OCI-LY3 (cell line): ENCODE measurements around the gene HJURP.
A peak's percentile ranks its signal among the peaks of the same experiment; 100 is the strongest.

Experiments
- H2AFZ ChIP-seq: fragments of 200-600, 300-600 bp; shearing (Covaris generic); 2 replicates; pipeline ENCODE4 v1.6.0; 2014; ENCODE audit warnings: antibody characterized with exemption, low read depth, low read length
- H3K27ac ChIP-seq: fragments of 200-600, 300-600 bp; sonication (generic); 2 replicates; pipeline ENCODE4 v1.5.1; 2014; ENCODE audit warnings: mild to moderate bottlenecking, low read length, moderate library complexity, mixed read lengths
- H3K27me3 ChIP-seq: fragments of 200-600, 300-600 bp; sonication (generic); 2 replicates; pipeline ENCODE4 v1.6.1; 2014; ENCODE audit warnings: low read depth, low read length, mixed read lengths
- H3K36me3 ChIP-seq: fragments of 200-600, 300-600 bp; sonication (generic); replicated peaks from 2 replicates; pipeline ENCODE3; 2014; ENCODE audit warnings: low read depth, low read length, mixed read lengths
- H3K4me1 ChIP-seq: fragments of 300-600, 200-600 bp; sonication (generic); 2 replicates; pipeline ENCODE4 v1.6.1; 2014; ENCODE audit warnings: low read length, mixed read lengths
- H3K4me2 ChIP-seq: fragments of 200-600, 300-600 bp; sonication (generic); 2 replicates; pipeline ENCODE4 v1.6.1; 2014; ENCODE audit warnings: low read length, mixed read lengths
- H3K4me3 ChIP-seq: fragments of 300-600, 200-600 bp; sonication (generic); 2 replicates; pipeline ENCODE4 v1.5.1; 2014; ENCODE audit warnings: antibody characterized with exemption, mild to moderate bottlenecking, low read length, moderate library complexity
- H3K79me2 ChIP-seq: fragments of 300-600, 200-600 bp; shearing (Covaris generic); 2 replicates; pipeline ENCODE4 v1.6.1; 2014; ENCODE audit warnings: mild to moderate bottlenecking, low read length, mixed read lengths
- H3K9ac ChIP-seq: fragments of 300-600, 200-600 bp; shearing (Covaris generic); 2 replicates; pipeline ENCODE4 v1.6.0; 2014; ENCODE audit warnings: mild to moderate bottlenecking, low read length, moderate library complexity
- H3K9me3 ChIP-seq: fragments of 200-600, 300-600 bp; shearing (Covaris generic); 2 replicates; pipeline ENCODE4 v1.6.1; 2014; ENCODE audit warnings: low read length, mixed read lengths; ENCODE audit not compliant: insufficient read depth
- H4K20me1 ChIP-seq: fragments of 200-600, 300-600 bp; sonication (generic); 2 replicates; pipeline ENCODE4 v1.6.1; 2016; ENCODE audit warnings: low read length, mixed read lengths; ENCODE audit not compliant: insufficient read depth
- EZH2phosphoT487 ChIP-seq: fragments of 200-600 bp; shearing (Covaris generic); IDR thresholded peaks from 2 replicates; pipeline ENCODE4 v1.6.1; 2018; ENCODE audit warnings: antibody characterized with exemption, mixed run types, low read depth
- TF ChIP-seq, protein P1 (sequence below): fragments of 200-600, 300-600 bp; sonication (generic); IDR thresholded peaks from 2 replicates; pipeline ENCODE4 v1.5.1; 2014; ENCODE audit warnings: antibody characterized with exemption, low read length, low read depth

HJURP gene

DNA sequence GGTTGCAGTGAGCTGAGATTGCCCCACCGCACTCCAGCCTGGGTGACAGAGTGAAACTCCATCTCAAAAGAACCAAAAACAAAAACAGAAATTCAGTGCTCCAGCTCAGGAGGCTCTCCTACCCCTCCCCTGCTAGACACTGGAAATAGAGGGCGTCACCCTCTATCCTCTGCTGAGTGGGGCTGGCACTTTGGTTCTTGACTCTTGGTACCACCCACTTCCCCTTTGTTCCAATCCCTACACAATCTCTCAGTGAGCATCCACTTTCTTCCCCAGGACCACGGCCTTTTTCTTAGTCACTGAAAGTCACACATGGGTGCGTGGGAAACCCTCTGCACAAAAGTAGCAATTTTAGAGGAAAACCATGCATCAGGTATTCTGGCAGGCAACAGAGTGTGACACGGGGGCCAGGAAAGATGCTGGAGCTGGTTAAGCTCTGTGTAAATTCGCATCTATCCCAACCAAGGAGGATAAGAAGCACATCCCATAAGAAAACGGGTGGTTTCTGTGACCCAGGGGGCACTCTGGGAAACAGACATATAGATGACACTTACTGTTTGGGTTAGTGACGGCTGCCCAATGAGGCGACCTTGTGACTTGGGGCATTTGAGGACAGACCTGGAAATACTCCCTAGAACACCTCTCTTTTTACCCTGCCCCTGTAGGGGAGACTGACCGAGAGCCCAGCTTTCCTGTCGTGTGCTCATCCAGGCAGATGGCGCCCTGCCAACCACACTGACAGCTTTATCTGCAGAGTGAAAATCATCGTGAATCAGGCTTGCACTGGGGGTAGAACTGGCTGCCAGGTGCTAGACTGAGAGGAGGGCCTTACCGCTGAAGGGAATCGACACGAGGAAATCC is 7.7 kb downstream of the HJURP start:
- H4K20me1 ChIP-seq = peaks cover 23% of the 10 kb centered on the region; the same call in 1 of the 2 replicates
- no peak overlapping the region for H3K4me2 ChIP-seq

DNA sequence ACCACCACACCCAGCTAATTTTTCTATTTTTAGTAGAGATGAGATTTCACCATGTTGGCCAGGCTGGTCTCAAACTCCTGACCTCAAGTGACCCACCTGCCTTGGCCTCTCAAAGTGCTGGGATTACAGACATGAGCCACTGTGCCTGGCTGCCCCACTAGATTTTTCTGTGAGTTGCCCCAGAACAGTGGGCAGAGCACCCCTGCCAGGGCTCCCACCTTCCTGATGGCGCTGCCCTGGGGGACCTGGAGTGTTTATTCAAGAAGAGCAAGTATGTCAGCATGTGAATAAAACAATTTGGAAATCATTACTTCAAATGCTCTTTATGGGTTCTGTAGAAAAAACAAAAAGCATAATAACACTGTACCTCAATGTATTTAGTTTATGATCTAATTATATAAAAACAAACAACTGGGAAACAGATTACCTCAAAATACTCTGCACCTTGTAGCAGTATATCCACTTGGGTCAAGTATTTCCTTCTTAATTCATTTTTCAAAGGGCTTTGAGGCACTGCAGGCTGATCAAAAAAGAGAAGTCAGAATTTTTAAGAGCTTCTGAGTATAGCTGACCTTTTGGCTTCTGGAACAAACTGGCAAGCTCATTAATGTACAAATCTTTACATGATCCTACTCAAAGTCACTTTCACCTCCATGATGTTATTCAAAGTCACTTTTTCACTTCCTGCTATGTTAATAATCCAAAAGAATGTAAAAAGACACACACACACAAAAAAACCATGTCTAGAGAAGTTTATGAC is 8.9 kb downstream of the HJURP start:
- peaks cover 78% of the 10 kb centered on the region for H3K79me2 ChIP-seq
- peaks cover 86% of the 10 kb centered on the region for H3K36me3 ChIP-seq
- no peak overlapping the region for H3K4me2 ChIP-seq
- H2AFZ ChIP-seq = no peak overlapping the region
- TF ChIP-seq EZH2phosphoT487 = no peak
- TF ChIP-seq, protein P1, sequence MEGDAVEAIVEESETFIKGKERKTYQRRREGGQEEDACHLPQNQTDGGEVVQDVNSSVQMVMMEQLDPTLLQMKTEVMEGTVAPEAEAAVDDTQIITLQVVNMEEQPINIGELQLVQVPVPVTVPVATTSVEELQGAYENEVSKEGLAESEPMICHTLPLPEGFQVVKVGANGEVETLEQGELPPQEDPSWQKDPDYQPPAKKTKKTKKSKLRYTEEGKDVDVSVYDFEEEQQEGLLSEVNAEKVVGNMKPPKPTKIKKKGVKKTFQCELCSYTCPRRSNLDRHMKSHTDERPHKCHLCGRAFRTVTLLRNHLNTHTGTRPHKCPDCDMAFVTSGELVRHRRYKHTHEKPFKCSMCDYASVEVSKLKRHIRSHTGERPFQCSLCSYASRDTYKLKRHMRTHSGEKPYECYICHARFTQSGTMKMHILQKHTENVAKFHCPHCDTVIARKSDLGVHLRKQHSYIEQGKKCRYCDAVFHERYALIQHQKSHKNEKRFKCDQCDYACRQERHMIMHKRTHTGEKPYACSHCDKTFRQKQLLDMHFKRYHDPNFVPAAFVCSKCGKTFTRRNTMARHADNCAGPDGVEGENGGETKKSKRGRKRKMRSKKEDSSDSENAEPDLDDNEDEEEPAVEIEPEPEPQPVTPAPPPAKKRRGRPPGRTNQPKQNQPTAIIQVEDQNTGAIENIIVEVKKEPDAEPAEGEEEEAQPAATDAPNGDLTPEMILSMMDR = no peak
- no peak overlapping the region for H3K9ac ChIP-seq
- H4K20me1 ChIP-seq = peaks cover 25% of the 10 kb centered on the region; the same call in 1 of the 2 replicates
- peaks cover 11% of the 10 kb centered on the region for H3K4me1 ChIP-seq
- peak overlapping the region; percentile 21; the same call in 1 of the 2 replicates for H3K27ac ChIP-seq
- H3K4me3 ChIP-seq = no peak overlapping the region
- H3K9me3 ChIP-seq = no peaks in the 10 kb centered on the region
- no peaks in the 10 kb centered on the region for H3K27me3 ChIP-seq

More for the DNA sequence above, 7.7 kb downstream of the HJURP start:
- TF ChIP-seq EZH2phosphoT487 = no peak
- TF ChIP-seq, protein P1 = no peak
- Histone ChIP-seq H3K4me1 (peaks cover 11% of the 10 kb centered on the region), H3K27me3 (no peaks in the 10 kb centered on the region), H3K9ac (no peak overlapping the region), H2AFZ (no peak overlapping the region), H3K36me3 (peaks cover 83% of the 10 kb centered on the region), H3K4me3 (no peak overlapping the region), H3K9me3 (no peaks in the 10 kb centered on the region), H3K27ac (no peak overlapping the region; the same call in 1 of the 2 replicates), H3K79me2 (peaks cover 78% of the 10 kb centered on the region)

DNA sequence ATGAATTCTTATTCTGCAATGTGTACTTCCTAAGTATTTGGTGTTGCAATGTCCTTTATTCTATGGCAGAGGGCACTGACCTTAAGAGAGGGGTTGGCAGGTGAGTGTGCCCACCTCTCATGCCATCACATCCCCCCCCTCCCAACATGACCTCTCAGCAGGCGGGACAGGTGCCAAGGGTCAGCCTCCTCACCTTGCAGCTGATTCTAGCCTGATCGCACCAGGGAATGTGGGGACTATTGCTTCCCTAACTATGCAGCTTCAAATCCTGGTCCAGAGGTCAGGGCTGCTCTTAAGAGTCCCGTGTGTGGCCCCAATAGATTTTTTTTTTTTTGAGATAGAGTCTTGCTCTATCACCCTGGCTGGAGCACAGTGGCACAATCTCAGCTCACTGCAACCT is 9.5 kb downstream of the HJURP start:
- peaks cover 85% of the 10 kb centered on the region for H3K36me3 ChIP-seq
- peaks cover 11% of the 10 kb centered on the region for H3K4me1 ChIP-seq
- no peaks in the 10 kb centered on the region for H3K27me3 ChIP-seq
- no peak overlapping the region for H3K4me2 ChIP-seq
- peaks cover 25% of the 10 kb centered on the region for H4K20me1 ChIP-seq
- H3K27ac ChIP-seq = no peak overlapping the region
- no peak for TF ChIP-seq EZH2phosphoT487
- TF ChIP-seq, protein P1 = no peak
- H2AFZ ChIP-seq = no peak overlapping the region
- H3K9ac ChIP-seq = no peak overlapping the region
- no peaks in the 10 kb centered on the region for H3K9me3 ChIP-seq
- H3K4me3 ChIP-seq = no peak overlapping the region
- H3K79me2 ChIP-seq = peaks cover 78% of the 10 kb centered on the region
